Lung (tissue), 12 donors: ENCODE data around the gene CDK14. TPM values are rescaled to one million over a fixed set of nuclear protein-coding genes. Genes with fewer than 3 reads are reported as not detected.
A peak's percentile ranks its signal among the peaks of the same experiment; 100 is the strongest.

Experiments
- ATAC-seq: fragments of 200-7000 bp; cut with Tn5 transposase; one replicate; pipeline ENCODE4 v1.9.1; 2020; ENCODE audit warnings: moderate number of reproducible peaks; ENCODE audit not compliant: insufficient read depth, low FRiP score
- DNase-seq, 3 donors: peaks; one replicate each; pipeline ENCODE4 v3.0.0-alpha.2; 2013 to 2017
- H3K27ac ChIP-seq, 2 donors: one replicate each; pipeline ENCODE4 v1.5.1; 2013; ENCODE audit warnings: mild to moderate bottlenecking in 2 of 2, moderate library complexity in 2 of 2, control low read depth in 1 of 2, inconsistent platforms in 1 of 2, low read depth in 1 of 2, low read length in 1 of 2
- H3K27me3 ChIP-seq, 3 donors: one replicate each; pipeline ENCODE4 v1.5.1; 2013; ENCODE audit warnings: low read length in 2 of 3; ENCODE audit not compliant: control insufficient read depth in 3 of 3, insufficient read depth in 3 of 3
- H3K36me3 ChIP-seq, 4 donors: one replicate each; pipeline ENCODE4 v1.5.1; 2013; ENCODE audit warnings: low read length in 4 of 4, mild to moderate bottlenecking in 1 of 4, moderate library complexity in 1 of 4; ENCODE audit not compliant: control insufficient read depth in 4 of 4, insufficient read depth in 4 of 4
- H3K4me1 ChIP-seq, 5 donors: one replicate each; pipeline ENCODE4 v1.5.1; 2013; ENCODE audit warnings: low read length in 5 of 5, mild to moderate bottlenecking in 2 of 5, moderate library complexity in 1 of 5; ENCODE audit not compliant: control insufficient read depth in 5 of 5, insufficient read depth in 5 of 5
- H3K4me3 ChIP-seq: one replicate; pipeline ENCODE4 v1.5.1; 2013; ENCODE audit warnings: mild to moderate bottlenecking, control low read depth, moderate library complexity
- H3K9ac ChIP-seq, 2 donors: one replicate each; pipeline ENCODE4 v1.5.1; 2013; ENCODE audit warnings: low read length in 2 of 2, control low read depth in 1 of 2; ENCODE audit not compliant: insufficient read depth in 1 of 2
- H3K9me3 ChIP-seq, 4 donors: one replicate each; pipeline ENCODE4 v1.5.1; 2013; ENCODE audit warnings: low read length in 3 of 4, mild to moderate bottlenecking in 1 of 4, moderate library complexity in 1 of 4; ENCODE audit not compliant: control insufficient read depth in 4 of 4, insufficient read depth in 3 of 4
- CTCF ChIP-seq: IDR thresholded peaks from 2 replicates; pipeline ENCODE4 v1.5.1; 2012; ENCODE audit warnings: mild to moderate bottlenecking; ENCODE audit errors: control extremely low read depth, extremely low read depth
- WGBS, 2 donors: extraction: QIAGEN DNeasy Blood & Tissue Kit; methylation state at CpG; one replicate each; pipeline ENCODE4 v1.1.7; 2013; 5-methylcytosine and 5-hydroxymethylcytosine counted together
- polyA plus RNA-seq, 2 donors: library from polyadenylated mRNA; stranded (reverse); fragments of 200-250 nt; gene quantifications; one replicate each; pipeline ENCODE4 v1.2.1, GENCODE V29; 2013
- total RNA-seq, 2 donors: library from RNA; depleted of rRNA in 1 of 2; stranded (reverse); fragments of >200 nt in 1 of 2; gene quantifications; one replicate each; pipeline ENCODE4 v1.2.1, GENCODE V29; 2014 to 2021
- donor health status: control.
- donor health status: control.
- donor health status: Bipolar disorder and iron deficiency.
- donor health status: healthy.
- donor health status: DM: yes; HTN: yes; CAD: no.

Gene CDK14
- total and polyA plus RNA-seq, 4 donors: 4.3 to 117 (median 18.9) TPM

DNA sequence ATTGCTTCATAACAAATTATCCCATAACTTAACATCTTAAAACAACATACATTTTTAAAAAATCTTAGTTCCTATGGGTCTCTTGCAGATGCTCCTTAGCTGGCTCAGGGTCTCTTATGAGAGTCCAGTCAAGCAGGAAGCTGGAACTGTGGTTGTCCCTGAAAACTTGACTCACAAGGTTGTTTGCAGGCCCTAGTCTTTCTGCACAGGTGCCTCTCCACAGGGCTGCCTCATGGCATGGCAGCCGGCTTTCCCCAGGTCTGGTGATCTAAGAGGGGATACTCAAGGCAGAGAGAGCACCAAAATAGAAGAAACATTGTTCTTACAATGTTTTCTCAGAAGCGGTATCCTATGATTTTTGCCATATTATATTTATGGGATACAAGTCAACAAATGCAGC lies 127.1 kb downstream of the CDK14 start:
- Histone ChIP-seq H3K4me3 (no peak overlapping the region), H3K36me3 (no peaks in the 10 kb centered on the region), H3K9ac (no peak overlapping the region), H3K9me3 (no peaks in the 10 kb centered on the region), H3K27me3 (no peaks in the 10 kb centered on the region), H3K27ac (peak overlapping the region in 1 of 2 donors; percentile 45), H3K4me1 (peaks cover 1 to 29% (median 14%) of the 10 kb centered on the region in 5 donors)
- no peak for ATAC-seq
- DNase-seq: no peak
- 88 to 98% methylated on average over 2 of the region's 2 CpGs for WGBS, 2 donors
- TF ChIP-seq CTCF: no peak

GRCh38 chr7:90723866-90724265 lies 127.7 kb downstream of the CDK14 start:
- Histone ChIP-seq H3K27me3 (no peaks in the 10 kb centered on the region), H3K27ac (no peak overlapping the region), H3K9ac (no peak overlapping the region), H3K4me1 (peaks cover 1 to 29% (median 16%) of the 10 kb centered on the region in 5 donors), H3K36me3 (no peaks in the 10 kb centered on the region), H3K4me3 (no peak overlapping the region), H3K9me3 (no peaks in the 10 kb centered on the region)
- ATAC-seq: no peak
- TF ChIP-seq CTCF: no peak
- DNase-seq: no peak

GRCh38 chr7:90726120-90726519 lies 130.0 kb downstream of the CDK14 start:
- Histone ChIP-seq H3K4me1 (peaks cover 0 to 28% (median 12%) of the 10 kb centered on the region in 5 donors), H3K27me3 (no peaks in the 10 kb centered on the region), H3K36me3 (peaks cover 0 to 3% (median 0%) of the 10 kb centered on the region in 4 donors), H3K9me3 (no peaks in the 10 kb centered on the region), H3K4me3 (no peak overlapping the region), H3K9ac (no peak overlapping the region), H3K27ac (peak overlapping the region in 1 of 2 donors; percentile 40)
- TF ChIP-seq CTCF: no peak
- WGBS, 2 donors: 53 to 54% methylated on average over 2 of the region's 2 CpGs
- no peak for ATAC-seq
- no peak for DNase-seq

- no peak for TF ChIP-seq CTCF
- no peak for ATAC-seq
- Histone ChIP-seq H3K36me3 (peaks cover 0 to 3% (median 0%) of the 10 kb centered on the region in 4 donors), H3K9ac (no peak overlapping the region), H3K4me1 (peaks cover 0 to 23% (median 8%) of the 10 kb centered on the region in 5 donors), H3K27me3 (no peaks in the 10 kb centered on the region), H3K9me3 (no peaks in the 10 kb centered on the region), H3K27ac (peak overlapping the region; percentile 27 to 40), H3K4me3 (no peak overlapping the region)
- WGBS, 2 donors: 26 to 68% methylated on average over 3 of the region's 3 CpGs
- DNase-seq: peak; percentile 37 to 67 (median 62)
Observed at GRCh38 chr7:90726623-90727022, 130.5 kb downstream of the CDK14 start.
